Suprapubic skin (tissue), 3 donors: ENCODE measurements around the gene CDC6.

ENCODE experiments used
- CTCF ChIP-seq, 2 donors: fragments of 200-600 bp in 1 of 2; fragments of 450-650 bp in 1 of 2; sonication (generic) in 1 of 2; IDR thresholded peaks; one replicate each; pipeline ENCODE4 v1.5.1; 2016 to 2019; ENCODE audit warnings: antibody characterized with exemption in 2 of 2, mild to moderate bottlenecking in 1 of 2, moderate library complexity in 1 of 2
- EP300 ChIP-seq: sonication (generic); formaldehyde crosslinking; IDR thresholded peaks from one replicate; pipeline ENCODE4 v1.6.1; 2017; ENCODE audit warnings: antibody characterized with exemption

GRCh38 chr17:40303009-40303657, 15.5 kb downstream of the CDC6 start:
- TF ChIP-seq EP300 (no peak), CTCF (IDR thresholded peaks at IDR 0.05) (peak; percentile 62 to 84)
